HG02884 (cell line): ENCODE measurements around the gene CDC26.

Source experiments
- ATAC-seq: cut with Tn5 transposase; IDR thresholded peaks from one replicate; pipeline ENCODE4 v1.9.1; 2021; ENCODE audit warnings: mild to moderate bottlenecking, moderate library complexity; ENCODE audit not compliant: unreplicated experiment

Gene CDC26

GRCh38 chr9:113275157-113276131, at the start of gene CDC26, which contains the start of gene PRPF4:
TSS of gene CDC26 (minus strand) at chr9:113275572. CDS start at chr9:113272507, 3,065 bp downstream.
TSS of gene PRPF4 (plus strand) at chr9:113275658. CDS start at chr9:113275744, 86 bp downstream.
- peak; percentile 97 for ATAC-seq

DNA sequence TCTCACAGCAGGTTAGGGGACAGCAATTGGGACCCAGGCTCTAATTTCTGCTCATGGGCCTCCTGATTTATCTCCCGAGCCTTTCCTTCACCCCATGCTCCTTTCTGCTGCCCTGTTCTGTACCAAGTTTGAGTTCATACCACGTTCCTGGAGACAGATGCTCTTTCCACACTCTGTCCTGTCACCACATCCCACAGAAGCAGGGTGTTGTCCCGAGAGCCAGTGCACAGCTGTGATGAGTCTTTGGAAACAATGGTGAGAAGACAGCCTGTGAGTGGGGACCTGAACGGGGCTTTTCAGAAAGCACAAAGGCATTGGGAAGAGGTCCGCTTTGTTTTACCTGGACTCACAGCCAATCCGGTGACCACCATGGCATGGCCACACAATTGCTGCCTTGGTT, 47.3 kb upstream of the CDC26 start:
- ATAC-seq: no peak

DNA sequence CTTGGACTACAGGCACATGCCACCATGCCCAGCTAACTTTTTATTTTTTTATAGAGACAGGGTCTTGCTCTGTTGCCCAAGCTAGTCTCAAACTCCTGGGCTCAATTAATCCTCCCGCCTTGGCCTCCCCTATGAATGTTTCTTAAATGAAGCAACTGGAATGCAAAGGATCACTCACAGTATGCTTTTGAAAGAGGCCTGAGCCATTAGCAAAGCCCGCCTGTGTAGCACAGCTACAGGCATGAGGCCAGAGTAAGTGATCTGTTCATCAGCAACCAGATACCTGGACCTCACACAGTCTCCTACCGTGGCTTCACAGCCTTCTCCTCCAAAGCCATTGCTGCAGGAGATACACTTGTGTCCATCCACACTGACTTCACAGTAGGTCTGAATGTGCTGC, 44.7 kb upstream of the CDC26 start:
- ATAC-seq: no peak

DNA sequence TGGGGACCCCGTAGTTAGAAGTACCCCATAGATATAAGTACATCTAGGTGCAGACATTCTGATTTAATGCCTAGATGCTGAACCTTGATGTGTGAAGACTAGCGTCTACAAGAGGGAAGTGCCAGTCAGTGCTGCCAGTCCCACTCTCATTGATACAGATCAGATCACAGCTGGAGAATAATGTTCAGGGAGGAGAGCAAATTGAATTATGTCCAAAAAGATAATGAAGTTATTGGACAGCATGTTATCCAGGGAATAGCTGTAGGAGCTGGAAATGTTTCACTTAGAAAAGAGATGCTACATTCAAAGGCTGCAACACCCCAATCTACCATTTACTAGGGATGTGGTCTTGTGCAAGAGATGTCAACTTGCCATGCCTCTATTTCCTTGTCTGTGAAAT, 43.7 kb upstream of the CDC26 start:
- no peak for ATAC-seq

GRCh38 chr9:113317777-113318176, 42.4 kb upstream of the CDC26 start:
- no peak for ATAC-seq

DNA sequence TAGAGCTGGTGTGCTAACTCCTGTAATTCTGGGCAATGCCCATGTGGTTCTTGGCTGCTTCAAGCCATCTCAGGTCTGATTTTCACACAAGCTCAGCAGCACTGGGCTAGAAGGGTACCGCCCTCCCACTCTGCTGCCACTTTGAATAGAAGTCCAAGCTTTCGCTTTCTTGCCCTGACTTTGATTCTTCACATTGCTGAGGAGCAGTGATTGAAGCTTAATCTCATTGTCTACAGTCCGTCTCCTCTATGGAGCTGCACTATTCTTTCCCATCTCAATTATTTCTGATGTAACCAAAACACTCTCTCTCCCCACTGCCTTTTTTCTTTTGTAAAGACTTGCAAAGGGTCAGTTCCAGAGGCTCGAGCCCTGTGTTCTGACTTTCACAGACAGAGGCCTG, 40.7 kb upstream of the CDC26 start:
- no peak for ATAC-seq

DNA sequence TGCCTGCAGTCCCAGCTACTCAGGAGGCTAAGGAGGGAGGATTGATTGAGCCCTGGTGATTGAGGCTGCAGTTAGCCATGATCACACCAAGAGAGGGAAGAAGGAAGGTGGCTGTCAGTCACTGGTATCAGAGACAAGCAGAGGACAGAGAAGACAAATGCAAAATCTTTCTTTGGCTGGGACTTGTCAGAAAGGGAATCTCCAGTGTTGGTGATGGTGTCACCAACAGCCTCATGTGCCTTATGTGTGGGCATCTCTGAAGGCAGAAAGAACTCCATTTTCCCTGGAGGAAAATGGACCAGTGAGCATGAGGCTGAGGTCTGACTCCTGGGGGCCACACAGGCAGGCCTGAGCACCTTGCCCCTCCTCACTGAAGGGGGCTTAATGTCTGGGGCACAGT, 39.9 kb upstream of the CDC26 start:
- no peak for ATAC-seq

GRCh38 chr9:113313261-113313660, 37.9 kb upstream of the CDC26 start:
- ATAC-seq: no peak

- ATAC-seq: no peak
Observed at GRCh38 chr9:113311961-113312360, 36.6 kb upstream of the CDC26 start.

GRCh38 chr9:113310538-113310937, 35.2 kb upstream of the CDC26 start:
- ATAC-seq: no peak

DNA sequence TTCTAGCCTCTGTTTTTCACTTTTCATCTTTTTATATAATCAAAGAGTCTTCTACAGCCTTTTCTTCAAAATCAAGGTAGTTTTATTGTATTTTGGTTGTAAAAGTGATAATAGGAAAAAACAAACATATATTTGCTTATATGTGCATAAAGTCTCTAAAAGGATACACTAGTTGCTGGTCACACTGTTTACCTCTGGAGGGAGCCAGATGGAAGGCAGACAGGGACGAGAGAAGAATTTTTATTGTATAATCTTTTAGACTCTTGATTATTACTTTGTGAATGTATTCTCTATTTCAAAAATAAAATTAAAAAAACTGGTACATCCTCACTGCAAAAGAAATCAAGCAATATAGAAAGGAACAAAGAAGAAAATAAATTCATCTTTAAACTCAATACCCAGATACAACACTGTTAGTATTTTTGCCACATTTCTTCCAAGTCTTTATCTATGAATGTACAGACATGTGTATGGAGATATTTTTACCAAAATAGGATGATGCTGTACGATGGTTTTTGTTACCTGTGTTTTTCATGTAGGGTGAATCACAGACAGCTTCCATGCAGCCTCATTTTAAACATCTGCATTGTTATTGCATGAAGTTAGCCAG, 33.9 kb upstream of the CDC26 start:
- ATAC-seq: no peak

GRCh38 chr9:113307396-113307975, 32.1 kb upstream of the CDC26 start:
- no peak for ATAC-seq

DNA sequence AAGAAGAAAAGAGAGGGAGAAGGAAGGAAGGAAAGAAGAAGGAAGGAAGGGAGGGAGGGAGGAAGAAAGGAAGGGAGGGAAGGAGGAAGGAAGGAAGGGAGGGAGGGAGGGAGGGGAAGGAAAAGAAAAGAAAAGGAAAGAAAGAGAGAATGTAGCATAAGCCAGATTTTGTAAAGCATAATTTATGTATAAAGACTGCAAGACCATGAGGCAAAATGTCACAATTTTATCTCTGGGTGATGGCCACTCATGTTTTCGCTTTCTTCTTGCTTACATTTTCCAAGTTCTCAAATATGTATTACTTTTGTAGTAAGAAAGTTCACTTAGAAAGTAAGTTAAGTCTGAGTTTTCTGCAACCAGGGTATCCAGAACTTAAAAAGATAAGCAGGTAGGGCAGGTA, 31.2 kb upstream of the CDC26 start:
- ATAC-seq: no peak

DNA sequence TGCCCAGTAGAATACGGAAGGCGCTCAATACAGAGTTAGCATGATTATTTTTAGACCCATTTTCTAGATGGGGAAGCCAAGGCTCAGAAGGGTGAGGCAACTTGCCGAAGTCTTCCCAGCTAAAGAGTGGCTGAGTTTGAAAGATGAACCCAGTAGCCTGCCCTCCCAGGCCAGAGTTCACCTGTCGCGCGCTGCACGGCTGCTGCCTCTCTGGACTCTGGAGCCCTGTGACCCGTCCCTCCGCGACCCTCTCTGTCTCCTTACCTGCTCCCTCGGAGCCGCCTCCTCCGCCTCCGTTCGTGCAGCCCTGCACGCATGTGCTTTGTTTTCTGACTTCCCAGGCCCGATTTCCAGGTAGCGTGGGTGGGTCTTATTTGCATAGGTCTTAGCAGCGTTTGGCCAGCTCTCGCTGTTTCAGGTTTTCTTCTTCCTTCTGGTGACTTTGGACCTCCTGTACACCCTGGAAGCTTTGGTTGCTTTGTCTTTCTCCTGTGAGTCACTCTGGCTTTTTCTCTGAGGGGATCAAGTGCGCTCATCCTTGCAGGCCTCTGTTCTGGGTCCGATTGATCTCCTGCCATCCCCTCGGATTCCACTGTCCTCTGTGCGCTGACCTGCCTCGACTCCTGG, 27.5 kb upstream of the CDC26 start, which contains the start of gene RNF183:
Gene RNF183 (minus strand): TSS at position 585 of the 627 bp plus-strand sequence. CDS start 5,192 bp downstream, outside the sequence.
- no peak for ATAC-seq

DNA sequence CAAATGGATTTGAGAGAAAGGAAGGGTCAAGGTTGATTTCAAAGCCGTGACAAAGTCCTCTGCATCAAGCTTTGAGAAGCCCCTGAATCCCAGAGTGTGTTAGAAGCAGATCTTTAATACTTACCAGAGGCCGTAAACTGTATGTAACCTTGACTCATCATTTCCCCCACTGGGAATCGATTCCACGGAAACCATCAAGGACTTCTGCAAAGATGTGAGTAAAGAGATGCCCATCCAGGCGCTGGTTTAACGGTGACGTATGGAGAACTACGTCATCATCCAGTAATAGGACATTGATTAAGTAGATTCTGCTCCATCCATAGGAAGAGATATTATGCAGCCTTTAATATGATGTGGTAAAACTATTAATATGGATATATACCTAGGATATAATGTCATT, 26.2 kb upstream of the CDC26 start:
- no peak for ATAC-seq

DNA sequence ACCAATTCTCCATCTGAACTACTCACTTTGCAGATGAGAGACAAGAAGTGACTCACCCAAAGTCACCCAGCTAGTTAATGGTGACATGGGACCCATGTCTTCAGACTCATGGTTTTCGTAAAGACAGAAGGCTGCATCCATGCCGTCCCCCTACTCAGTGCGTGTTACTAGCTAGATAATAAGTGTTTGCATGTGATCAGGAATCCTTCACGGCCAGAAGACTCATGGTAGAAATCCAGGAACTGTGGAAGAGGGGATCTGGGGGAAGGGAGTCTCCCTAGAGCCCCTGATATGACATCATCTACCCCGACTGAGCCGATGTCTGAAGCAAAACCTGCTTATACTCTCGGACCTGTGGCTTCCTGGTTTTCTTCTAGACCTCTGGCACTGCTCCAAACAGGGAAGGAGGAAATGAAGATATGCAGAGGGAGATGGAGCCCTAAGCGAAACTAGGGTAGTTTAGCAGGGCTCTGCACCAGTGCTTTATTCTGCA, 24.5 kb upstream of the CDC26 start:
- ATAC-seq: no peak

- no peak for ATAC-seq
Observed at GRCh38 chr9:113298924-113299770, 23.8 kb upstream of the CDC26 start.

DNA sequence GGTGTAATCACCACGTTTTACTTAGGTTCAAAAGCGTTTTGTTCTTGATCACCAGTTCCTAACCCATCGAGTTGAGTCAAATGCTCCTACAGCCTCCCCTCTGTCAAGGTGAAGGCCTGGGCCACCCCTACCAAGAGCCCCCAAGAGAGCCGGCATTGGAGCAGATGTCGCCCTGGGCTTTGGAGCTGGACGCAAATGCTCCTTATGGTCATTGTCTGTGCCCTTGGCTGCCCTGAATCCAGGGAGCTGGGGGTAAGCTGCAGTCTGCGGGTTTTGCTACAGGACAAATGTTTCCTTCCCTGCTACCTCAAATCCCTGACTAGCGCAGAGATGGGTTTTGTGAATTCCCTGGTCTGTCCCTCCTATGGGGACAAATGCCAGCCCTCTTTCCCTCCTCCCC, 22.9 kb upstream of the CDC26 start:
- no peak for ATAC-seq

GRCh38 chr9:113296796-113297558, 21.6 kb upstream of the CDC26 start:
- ATAC-seq: no peak
